HepG2 (cell line): ENCODE measurements around the gene CDH23. TPM values are rescaled to one million over a fixed set of nuclear protein-coding genes. Genes with fewer than 3 reads are reported as not detected.

Source experiments
- ATAC-seq: fragments of 200-7000 bp; cut with Tn5 transposase; 3 replicates; pipeline ENCODE4 v1.9.1; 2020; ENCODE audit warnings: mild to moderate bottlenecking, moderate library complexity
- BruUV-seq: library from RNA; stranded (reverse); fragments of 400-500 nt; replicated peaks from 2 replicates; lab custom pipeline; 2021; lab: Mats Ljungman, UMichigan
- CTCF ChIA-PET: fragments of 300-600 bp; formaldehyde crosslinking; extraction: SDS; loops from one replicate; lab custom pipeline; 2021; ENCODE audit warnings: low total read pairs, inconsistent platforms, low intra/inter-chr PET ratio; lab: Yijun Ruan, JAX
- POLR2A ChIA-PET: fragments of 350-600 bp; sonication (Branson Sonifier 250); formaldehyde crosslinking; loops from one replicate; lab custom pipeline; 2020; ENCODE audit warnings: antibody characterized with exemption, inconsistent platforms; lab: Yijun Ruan, JAX
- DNase-seq: peaks from one replicate; pipeline ENCODE4 v3.0.0-alpha.2; 2015; ENCODE audit warnings: low spot score
- FAIRE-seq: peaks from 3 replicates; lab custom pipeline; 2011; peaks lifted over from hg19 to GRCh38; lab: Jason Lieb, UNC
- H2AFZ ChIP-seq: one replicate; pipeline ENCODE4 v1.6.1; 2011; ENCODE audit warnings: low read length, inconsistent platforms
- H3K27ac ChIP-seq: fragments of 300-600 bp; 3 replicates; pipeline ENCODE4 v1.8.0; 2011; ENCODE audit warnings: mixed run types, mild to moderate bottlenecking, mixed read lengths, low read length, inconsistent platforms; ENCODE audit not compliant: insufficient read depth; ENCODE audit errors: extremely low read length
- H3K27me3 ChIP-seq, 2 experiments: fragments of 200-600 bp in 1 of 2; 2 replicates in 1 of 2; 3 replicates in 1 of 2; pipeline versions ENCODE4 v1.6.0 to v1.8.0; 2011; ENCODE audit warnings: low read length in 2 of 2, mild to moderate bottlenecking in 2 of 2, moderate library complexity in 2 of 2, inconsistent platforms in 1 of 2; ENCODE audit not compliant: insufficient read depth in 2 of 2, control insufficient read depth in 1 of 2
- H3K36me3 ChIP-seq, 2 experiments: fragments of 200-600 bp in 1 of 2; replicated peaks in 1 of 2; 2 replicates in 1 of 2; 3 replicates in 1 of 2; pipeline versions ENCODE4 v1.5.1 to v1.8.0; 2011; ENCODE audit warnings: low read length in 2 of 2, inconsistent platforms in 1 of 2; ENCODE audit not compliant: insufficient read depth in 2 of 2, control insufficient read depth in 1 of 2
- H3K4me1 ChIP-seq: 2 replicates; pipeline ENCODE4 v1.5.1; 2012; ENCODE audit warnings: low read length, inconsistent platforms; ENCODE audit not compliant: insufficient read depth
- H3K4me2 ChIP-seq: 2 replicates; pipeline ENCODE4 v1.6.0; 2011; ENCODE audit warnings: low read depth, low read length, inconsistent platforms
- H3K4me3 ChIP-seq, 3 experiments: fragments of 200-600 bp in 1 of 3; sonication (generic), shearing (Covaris generic) in 1 of 3; replicated peaks in 1 of 3; 2 replicates each; pipeline ENCODE4 v1.5.1; 2011 to 2016; ENCODE audit warnings: low read length in 3 of 3, inconsistent platforms in 2 of 3, low read depth in 2 of 3, mild to moderate bottlenecking in 2 of 3, control low read depth in 1 of 3, mixed read lengths in 1 of 3; ENCODE audit not compliant: insufficient read depth in 1 of 3
- H3K79me2 ChIP-seq: one replicate; pipeline ENCODE4 v1.6.1; 2011; ENCODE audit warnings: low read length, inconsistent platforms; ENCODE audit not compliant: insufficient read depth
- H3K9ac ChIP-seq: 2 replicates; pipeline ENCODE4 v1.6.0; 2011; ENCODE audit warnings: mild to moderate bottlenecking, low read depth, low read length, inconsistent platforms; ENCODE audit not compliant: insufficient read depth
- H3K9me3 ChIP-seq: 2 replicates; pipeline ENCODE4 v1.5.1; 2012; ENCODE audit warnings: mild to moderate bottlenecking, low read length
- H4K20me1 ChIP-seq: 2 replicates; pipeline ENCODE4 v1.6.0; 2011; ENCODE audit warnings: inconsistent platforms, mild to moderate bottlenecking, low read length, moderate library complexity; ENCODE audit not compliant: insufficient read depth
- DNMT1 ChIP-seq: sonication (generic); formaldehyde crosslinking; IDR thresholded peaks from 2 replicates; pipeline ENCODE4 v1.5.1; 2020; ENCODE audit warnings: mild to moderate bottlenecking, missing genetic modification reagents
- MAF1 ChIP-seq: sonication (generic); formaldehyde crosslinking; IDR thresholded peaks from 2 replicates; pipeline ENCODE4 v1.5.0; 2020; ENCODE audit warnings: missing genetic modification reagents, borderline replicate concordance
- MIER3 ChIP-seq: IDR thresholded peaks from 2 replicates; pipeline ENCODE4 v1.6.1; 2016; ENCODE audit warnings: missing compliant biosample characterization, borderline replicate concordance
- MLLT10 ChIP-seq: sonication (generic); formaldehyde crosslinking; IDR thresholded peaks from 2 replicates; pipeline ENCODE4 v1.4.0; 2020; ENCODE audit warnings: missing genetic modification reagents
- NFIC ChIP-seq: IDR thresholded peaks from 2 replicates; pipeline ENCODE4 v1.6.1; 2012; ENCODE audit warnings: mild to moderate bottlenecking, low read length, inconsistent platforms
- NR2F1 ChIP-seq, 2 experiments: fragments of 450-650 bp in 1 of 2; formaldehyde crosslinking in 1 of 2; IDR thresholded peaks; 2 replicates each; pipeline versions ENCODE4 v1.5.0 to v1.6.1; 2016 to 2020; ENCODE audit warnings: mild to moderate bottlenecking in 1 of 2, missing compliant biosample characterization in 1 of 2, missing genetic modification reagents in 1 of 2, moderate library complexity in 1 of 2
- RBAK ChIP-seq: sonication (generic); formaldehyde crosslinking; IDR thresholded peaks from 2 replicates; pipeline ENCODE4 v1.5.1; 2020; ENCODE audit warnings: mild to moderate bottlenecking, missing genetic modification reagents
- RNF2 ChIP-seq: fragments of 450-650 bp; conservative IDR thresholded peaks from 2 replicates; pipeline ENCODE4 v1.6.1; 2016; ENCODE audit warnings: low read depth
- SNAPC2 ChIP-seq: sonication (generic); formaldehyde crosslinking; IDR thresholded peaks from 2 replicates; pipeline ENCODE4 v1.8.1; 2022; ENCODE audit warnings: mild to moderate bottlenecking, missing genetic modification reagents
- ZMYM4 ChIP-seq: sonication (generic); formaldehyde crosslinking; IDR thresholded peaks from 2 replicates; pipeline ENCODE4 v1.8.1; 2023; ENCODE audit warnings: mild to moderate bottlenecking, missing genetic modification reagents
- ZNF572 ChIP-seq: sonication (generic); formaldehyde crosslinking; IDR thresholded peaks from 2 replicates; pipeline ENCODE4 v1.5.1; 2020; ENCODE audit warnings: mild to moderate bottlenecking, missing genetic modification reagents
- ZNF839 ChIP-seq: sonication (generic); formaldehyde crosslinking; IDR thresholded peaks from 2 replicates; pipeline ENCODE4 v1.4.0; 2020; ENCODE audit warnings: missing genetic modification reagents, mild to moderate bottlenecking, borderline replicate concordance
- ZSCAN12 ChIP-seq: sonication (generic); formaldehyde crosslinking; IDR thresholded peaks from 2 replicates; pipeline ENCODE4 v1.9.0; 2021; ENCODE audit warnings: mild to moderate bottlenecking, missing genetic modification reagents
- WGBS: methylation state at CpG from one replicate; pipeline ENCODE4 v1.1.6; 2017; ENCODE audit warnings: low lambda C conversion rate; 5-methylcytosine and 5-hydroxymethylcytosine counted together
- in situ Hi-C: cut with HindIII; loops from 2 replicates; pipeline ENCODE4 v1.10.0; 2017; ENCODE audit warnings: low pct_unique_long_range_greater_than_20kb; ENCODE audit not compliant: extremely low pct_ligation_motif_present
- intact Hi-C: fragments of 100-400 bp; cut with micrococcal nuclease; formaldehyde crosslinking; loops from one replicate; pipeline ENCODE4 v1.10.0; 2022; ENCODE audit not compliant: unreplicated experiment
- polyA plus RNA-seq, 8 experiments: library from polyadenylated mRNA; depleted of rRNA in 3 of 8; stranded (reverse) in 7 of 8; unstranded in 1 of 8; fragments of >200 nt; fragmentation: Illumina TruSeq in 4 of 8; extraction: Trizol in 4 of 8; gene quantifications; 2 replicates each; pipeline versions ENCODE4 v1.2.1 to v1.2.3, GENCODE V29; 2011 to 2016; ENCODE audit warnings: low read depth in 4 of 8, missing spikeins in 1 of 8, mixed read lengths in 1 of 8; ENCODE audit not compliant: insufficient read depth in 1 of 8
- total RNA-seq, 5 experiments: library from RNA; depleted of rRNA; stranded (reverse); fragments of >200 nt; fragmentation: Illumina TruSeq; extraction: Trizol; gene quantifications; 2 replicates each; pipeline ENCODE4 v1.2.3, GENCODE V29; 2016; ENCODE audit warnings: low read depth in 1 of 5
- TF ChIP-seq, protein P1 (sequence below): sonication (generic); formaldehyde crosslinking; IDR thresholded peaks from 2 replicates; pipeline ENCODE4 v1.4.0; 2020; ENCODE audit warnings: low read depth, mild to moderate bottlenecking, missing genetic modification reagents
- TF ChIP-seq, protein P2 (sequence below): IDR thresholded peaks from 2 replicates; pipeline ENCODE4 v1.6.1; 2016; ENCODE audit warnings: low read depth, control low read depth
- TF ChIP-seq, protein P3 (sequence below): sonication (generic); formaldehyde crosslinking; IDR thresholded peaks from 2 replicates; pipeline ENCODE4 v1.8.1; 2023; ENCODE audit warnings: mild to moderate bottlenecking, missing genetic modification reagents

The CDH23 gene
- total and polyA plus RNA-seq, 2 of the 13 experiments (the other 11 are each of a cell fraction or from before 2014, with no cell fraction given): 0.13 TPM; not detected in 1

DNA sequence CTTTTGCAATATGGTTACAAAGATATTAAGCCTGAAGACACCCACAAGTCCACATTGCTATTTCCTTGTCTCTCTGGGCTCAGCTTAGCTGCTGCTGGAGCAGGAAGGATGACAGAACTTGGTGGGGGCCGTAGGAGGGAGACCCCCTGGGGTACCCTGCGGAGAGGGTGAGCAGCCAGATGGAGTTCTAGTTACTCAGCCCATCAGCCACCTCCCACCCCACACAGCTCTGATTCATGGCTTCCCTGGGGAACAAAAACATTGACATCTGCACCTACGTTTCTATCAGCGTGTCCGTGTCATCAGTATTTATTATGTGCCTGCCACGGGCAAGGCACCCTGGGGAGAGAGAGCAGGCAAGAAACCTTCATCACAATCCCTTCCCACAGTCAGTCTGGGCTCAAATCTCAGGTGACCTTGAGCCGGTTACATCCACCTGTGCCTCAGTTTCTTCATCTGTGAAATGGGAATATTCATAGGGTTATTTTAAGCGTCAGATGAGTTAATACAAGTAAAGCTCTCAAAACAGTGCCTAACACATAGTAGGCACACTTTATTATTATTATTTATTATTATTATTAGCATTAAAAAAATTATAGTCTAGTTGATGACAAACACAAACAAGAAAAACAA lies 191.3 kb downstream of the CDH23 start:
- Histone ChIP-seq H3K27ac (no peak overlapping the region), H2AFZ (no peak overlapping the region), H3K36me3 (no peaks in the 10 kb centered on the region), H3K9ac (no peak overlapping the region), H3K9me3 (no peaks in the 10 kb centered on the region), H3K4me3 (no peak overlapping the region), H3K4me2 (no peak overlapping the region), H4K20me1 (no peaks in the 10 kb centered on the region), H3K27me3 (peaks cover 2 to 7% of the 10 kb centered on the region in 2 experiments; a peak in 3 of 5 replicates), H3K79me2 (no peaks in the 10 kb centered on the region)
- BruUV-seq: no TSS peak
- WGBS: 54% methylated on average over 8 of the region's 8 CpGs
- POLR2A ChIA-PET: no interaction called here
- CTCF ChIA-PET: no interaction called here
- DNase-seq (no peak), ATAC-seq (no peak), FAIRE-seq (no peak)
- in situ Hi-C loops (no loop called here), intact Hi-C loops (no loop called here)
- no peak for TF ChIP-seq RNF2
- TF ChIP-seq, all 625 proteins: peak for 0
- H3K4me1 ChIP-seq: peaks cover 12% of the 10 kb centered on the region

DNA sequence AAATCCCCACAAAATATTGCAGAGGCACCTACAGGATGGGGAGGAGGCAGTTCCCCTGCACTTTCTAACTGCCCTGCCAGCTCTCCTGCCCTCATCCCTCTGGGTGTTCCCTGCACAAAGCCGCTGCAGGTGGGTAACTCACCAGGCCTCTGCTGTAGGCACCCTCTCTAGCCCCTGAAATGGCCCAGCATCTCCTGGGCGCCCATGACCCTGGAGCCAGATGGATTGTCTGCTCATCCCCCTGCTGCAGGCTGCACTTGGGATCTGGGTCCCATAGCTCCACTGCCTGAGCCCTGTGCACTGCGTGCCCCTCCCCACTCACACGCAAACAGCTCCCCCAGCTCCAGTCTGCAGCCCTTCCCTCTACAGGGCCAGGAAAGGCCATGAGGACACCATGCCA lies 192.0 kb downstream of the CDH23 start:
- Histone ChIP-seq H3K36me3 (no peaks in the 10 kb centered on the region), H3K9me3 (no peaks in the 10 kb centered on the region), H3K9ac (no peak overlapping the region), H3K4me2 (no peak overlapping the region), H4K20me1 (no peaks in the 10 kb centered on the region), H3K27ac (no peak overlapping the region), H3K4me3 (no peak overlapping the region), H3K27me3 (peaks cover 0 to 7% of the 10 kb centered on the region in 2 experiments; a peak in 1 of 5 replicates), H2AFZ (no peak overlapping the region), H3K79me2 (no peaks in the 10 kb centered on the region), H3K4me1 (peaks cover 12% of the 10 kb centered on the region)
- no TSS peak for BruUV-seq
- in situ Hi-C loops (no loop called here), intact Hi-C loops (no loop called here)
- CTCF ChIA-PET: no interaction called here
- no peak for DNase-seq
- WGBS: 0% methylated on average over 2 of the region's 4 CpGs
- TF ChIP-seq MLLT10 (CRISPR knock-in tag) (no peak), ZMYM4 (CRISPR knock-in tag) (no peak), SNAPC2 (no peak), RBAK (CRISPR knock-in tag) (no peak), ZNF572 (no peak), ZSCAN12 (CRISPR knock-in tag) (no peak), NR2F1 (CRISPR knock-in tag; IDR thresholded peaks at IDR 0.05) (no peak), NFIC (no peak), DNMT1 (CRISPR knock-in tag) (no peak), MIER3 (CRISPR knock-in tag) (no peak), ZNF839 (CRISPR knock-in tag) (no peak), MAF1 (no peak)
- TF ChIP-seq, protein P1, sequence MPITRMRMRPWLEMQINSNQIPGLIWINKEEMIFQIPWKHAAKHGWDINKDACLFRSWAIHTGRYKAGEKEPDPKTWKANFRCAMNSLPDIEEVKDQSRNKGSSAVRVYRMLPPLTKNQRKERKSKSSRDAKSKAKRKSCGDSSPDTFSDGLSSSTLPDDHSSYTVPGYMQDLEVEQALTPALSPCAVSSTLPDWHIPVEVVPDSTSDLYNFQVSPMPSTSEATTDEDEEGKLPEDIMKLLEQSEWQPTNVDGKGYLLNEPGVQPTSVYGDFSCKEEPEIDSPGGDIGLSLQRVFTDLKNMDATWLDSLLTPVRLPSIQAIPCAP (CRISPR knock-in tag): no peak
- TF ChIP-seq, protein P2, sequence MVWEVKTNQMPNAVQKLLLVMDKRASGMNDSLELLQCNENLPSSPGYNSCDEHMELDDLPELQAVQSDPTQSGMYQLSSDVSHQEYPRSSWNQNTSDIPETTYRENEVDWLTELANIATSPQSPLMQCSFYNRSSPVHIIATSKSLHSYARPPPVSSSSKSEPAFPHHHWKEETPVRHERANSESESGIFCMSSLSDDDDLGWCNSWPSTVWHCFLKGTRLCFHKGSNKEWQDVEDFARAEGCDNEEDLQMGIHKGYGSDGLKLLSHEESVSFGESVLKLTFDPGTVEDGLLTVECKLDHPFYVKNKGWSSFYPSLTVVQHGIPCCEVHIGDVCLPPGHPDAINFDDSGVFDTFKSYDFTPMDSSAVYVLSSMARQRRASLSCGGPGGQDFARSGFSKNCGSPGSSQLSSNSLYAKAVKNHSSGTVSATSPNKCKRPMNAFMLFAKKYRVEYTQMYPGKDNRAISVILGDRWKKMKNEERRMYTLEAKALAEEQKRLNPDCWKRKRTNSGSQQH: no peak
- TF ChIP-seq, protein P3, sequence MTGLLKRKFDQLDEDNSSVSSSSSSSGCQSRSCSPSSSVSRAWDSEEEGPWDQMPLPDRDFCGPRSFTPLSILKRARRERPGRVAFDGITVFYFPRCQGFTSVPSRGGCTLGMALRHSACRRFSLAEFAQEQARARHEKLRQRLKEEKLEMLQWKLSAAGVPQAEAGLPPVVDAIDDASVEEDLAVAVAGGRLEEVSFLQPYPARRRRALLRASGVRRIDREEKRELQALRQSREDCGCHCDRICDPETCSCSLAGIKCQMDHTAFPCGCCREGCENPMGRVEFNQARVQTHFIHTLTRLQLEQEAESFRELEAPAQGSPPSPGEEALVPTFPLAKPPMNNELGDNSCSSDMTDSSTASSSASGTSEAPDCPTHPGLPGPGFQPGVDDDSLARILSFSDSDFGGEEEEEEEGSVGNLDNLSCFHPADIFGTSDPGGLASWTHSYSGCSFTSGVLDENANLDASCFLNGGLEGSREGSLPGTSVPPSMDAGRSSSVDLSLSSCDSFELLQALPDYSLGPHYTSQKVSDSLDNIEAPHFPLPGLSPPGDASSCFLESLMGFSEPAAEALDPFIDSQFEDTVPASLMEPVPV (CRISPR knock-in tag): no peak
- FAIRE-seq: no peak
- POLR2A ChIA-PET: no interaction called here
- no peak for ATAC-seq
